Panc1 (cell line): ENCODE data around the gene DEPDC5. TPM values are rescaled to one million over a fixed set of nuclear protein-coding genes. Genes with fewer than 3 reads are reported as not detected.

Experiments
- ATAC-seq: fragments of 200-7000 bp; cut with Tn5 transposase; 2 replicates; pipeline ENCODE4 v1.9.1; 2020; ENCODE audit warnings: mild to moderate bottlenecking, moderate library complexity
- BruUV-seq: library from RNA; stranded (reverse); fragments of 400-500 nt; replicated peaks from 2 replicates; lab custom pipeline; 2021; lab: Mats Ljungman, UMichigan
- CTCF ChIA-PET: fragments of 300-600 bp; sonication (Branson Sonifier 250); formaldehyde crosslinking; loops from one replicate; lab custom pipeline; 2022; ENCODE audit warnings: antibody characterized with exemption; lab: Charles Lee
- POLR2A ChIA-PET: fragments of 300-600 bp; sonication (Branson Sonifier 250); formaldehyde crosslinking; loops from one replicate; lab custom pipeline; 2022; ENCODE audit warnings: antibody characterized with exemption; lab: Charles Lee
- DNase-seq: peaks from one replicate; pipeline ENCODE4 v3.0.0-alpha.2; 2010; ENCODE audit warnings: low read depth, low spot score
- H3K27ac ChIP-seq: 2 replicates; pipeline ENCODE4 v1.5.1; 2011; ENCODE audit warnings: mild to moderate bottlenecking, low read length, inconsistent platforms
- H3K27me3 ChIP-seq: fragments of 200-500 bp; sonication (Bioruptor generic); 2 replicates; pipeline ENCODE4 v1.6.0; 2014; ENCODE audit warnings: low read length, inconsistent platforms; ENCODE audit not compliant: control insufficient read depth, insufficient read depth
- H3K36me3 ChIP-seq: fragments of 200-500 bp; sonication (Bioruptor generic); 2 replicates; pipeline ENCODE4 v1.5.1; 2014; ENCODE audit warnings: inconsistent platforms, mild to moderate bottlenecking, low read length, moderate library complexity; ENCODE audit not compliant: control insufficient read depth, insufficient read depth
- H3K4me1 ChIP-seq: 2 replicates; pipeline ENCODE4 v1.5.1; 2011; ENCODE audit warnings: inconsistent platforms, mild to moderate bottlenecking, low read length, moderate library complexity; ENCODE audit not compliant: control insufficient read depth, insufficient read depth
- H3K4me3 ChIP-seq, 2 experiments: 2 replicates each; pipeline ENCODE4 v1.5.1; 2011 to 2012; ENCODE audit warnings: low read depth in 2 of 2, low read length in 2 of 2, mild to moderate bottlenecking in 2 of 2, inconsistent platforms in 1 of 2, moderate library complexity in 1 of 2
- H3K9me3 ChIP-seq: fragments of 200-500 bp; sonication (Bioruptor generic); 2 replicates; pipeline ENCODE4 v1.5.1; 2014; ENCODE audit warnings: low read depth, mild to moderate bottlenecking, inconsistent platforms, low read length, moderate library complexity; ENCODE audit not compliant: control insufficient read depth, insufficient read depth
- CTCF ChIP-seq: fragments of 450-650 bp; IDR thresholded peaks from 2 replicates; pipeline ENCODE4 v1.5.1; 2017; ENCODE audit warnings: mild to moderate bottlenecking
- POLR2AphosphoS5 ChIP-seq: IDR thresholded peaks from 2 replicates; pipeline ENCODE4 v1.6.1; 2012; ENCODE audit warnings: mild to moderate bottlenecking, low read depth, low read length, moderate library complexity
- REST ChIP-seq, 2 experiments: IDR thresholded peaks; 2 replicates each; pipeline ENCODE4 v1.6.1; 2011 to 2012; ENCODE audit warnings: low read depth in 2 of 2, control low read depth in 1 of 2, low read length in 1 of 2, mild to moderate bottlenecking in 1 of 2, moderate library complexity in 1 of 2; ENCODE audit not compliant: insufficient read depth in 1 of 2
- SIN3A ChIP-seq: IDR thresholded peaks from 2 replicates; pipeline ENCODE4 v1.6.1; 2012; ENCODE audit warnings: low read depth, mild to moderate bottlenecking, low read length, moderate library complexity, borderline replicate concordance; ENCODE audit not compliant: insufficient read depth
- TCF7L2 ChIP-seq: IDR thresholded peaks from 2 replicates; pipeline ENCODE4 v1.6.1; 2011; ENCODE audit warnings: mild to moderate bottlenecking, low read depth, low read length, inconsistent platforms
- in situ Hi-C: cut with HindIII; loops from 2 replicates; pipeline ENCODE4 v1.10.0; 2016; ENCODE audit warnings: low sequenced_read_pairs, low pct_unique_long_range_greater_than_20kb
- intact Hi-C: fragments of 100-400 bp; cut with micrococcal nuclease; formaldehyde crosslinking; loops from one replicate; pipeline ENCODE4 v1.10.0; 2022; ENCODE audit not compliant: unreplicated experiment
- total RNA-seq: library from RNA; stranded (reverse); gene quantifications from one replicate; pipeline ENCODE4 v1.2.1, GENCODE V29; 2021; ENCODE audit not compliant: unreplicated experiment

Gene DEPDC5
- total RNA-seq, 1 experiment from 2014 or later, result 20.2 TPM

GRCh38 chr22:31821572-31821971, 67.8 kb downstream of the DEPDC5 start:
- ATAC-seq, result no peak
- in situ Hi-C loops, result no loop called here

GRCh38 chr22:31822523-31822922, 68.7 kb downstream of the DEPDC5 start:
- BruUV-seq, result no TSS peak
- in situ Hi-C loops, result no loop called here
- POLR2A ChIA-PET, result no interaction called here
- intact Hi-C loops, result no loop called here
- H3K36me3 ChIP-seq, result peaks cover 8% of the 10 kb centered on the region
- no peak for DNase-seq
- H3K4me3 ChIP-seq, result no peak overlapping the region
- H3K27ac ChIP-seq, result no peak overlapping the region
- CTCF ChIA-PET, result no interaction called here
- ATAC-seq, result no peak
- H3K9me3 ChIP-seq, result no peaks in the 10 kb centered on the region
- H3K4me1 ChIP-seq, result no peaks in the 10 kb centered on the region
- no peaks in the 10 kb centered on the region for H3K27me3 ChIP-seq
- TF ChIP-seq SIN3A (no peak), CTCF (no peak), TCF7L2 (no peak), POLR2AphosphoS5 (no peak), REST (IDR thresholded peaks at IDR 0.05; ENCODE audit: insufficient read depth in 1 of 2, low read depth in 2 of 2, low read length in 1 of 2) (no peak)

More at GRCh38 chr22:31821572-31821971, 67.8 kb downstream of the DEPDC5 start:
- POLR2A ChIA-PET, result no interaction called here
- no peak overlapping the region for H3K4me3 ChIP-seq
- intact Hi-C loops, result no loop called here
- no peaks in the 10 kb centered on the region for H3K9me3 ChIP-seq
- no peaks in the 10 kb centered on the region for H3K4me1 ChIP-seq
- TF ChIP-seq SIN3A (no peak), REST (IDR thresholded peaks at IDR 0.05; ENCODE audit: insufficient read depth in 1 of 2, low read depth in 2 of 2, low read length in 1 of 2) (no peak), TCF7L2 (no peak)
- H3K27ac ChIP-seq, result no peak overlapping the region
- no TSS peak for BruUV-seq
- DNase-seq, result no peak
- no peaks in the 10 kb centered on the region for H3K27me3 ChIP-seq
- CTCF ChIA-PET, result no interaction called here
- peaks cover 8% of the 10 kb centered on the region for H3K36me3 ChIP-seq
